HCT116 (cell line): Measurements from ENCODE around the gene TAF6. TPM values are rescaled to one million over a fixed set of nuclear protein-coding genes. Genes with fewer than 3 reads are reported as not detected.

ENCODE experiments used
- ATAC-seq: fragments of 200-7000 bp; cut with Tn5 transposase; 2 replicates; pipeline ENCODE4 v1.9.1; 2020; ENCODE audit warnings: mild to moderate bottlenecking, moderate library complexity
- BruUV-seq: library from RNA; stranded (reverse); fragments of 400-500 nt; replicated peaks from 2 replicates; lab custom pipeline; 2021; lab: Mats Ljungman, UMichigan
- CTCF ChIA-PET: fragments of 300-600 bp; sonication (Branson Sonifier 250); formaldehyde crosslinking; loops from one replicate; lab custom pipeline; 2021; ENCODE audit warnings: antibody characterized with exemption; lab: Charles Lee
- POLR2A ChIA-PET: fragments of 300-600, 350-600 bp; sonication (Branson Sonifier 250); formaldehyde crosslinking; loops from one replicate; lab custom pipeline; 2021; ENCODE audit warnings: antibody characterized with exemption; lab: Charles Lee
- RAD21 ChIA-PET, 2 experiments: fragments of 300-600 bp; sonication (Branson Sonifier 250); formaldehyde crosslinking; loops; one replicate each; lab custom pipeline; 2023; ENCODE audit warnings: low total read pairs in 2 of 2; ENCODE audit not compliant: uncharacterized antibody in 2 of 2, unreplicated experiment in 2 of 2, low non-redundant PET in 1 of 2; lab: Charles Lee
- DNase-seq: peaks from one replicate; pipeline ENCODE4 v3.0.0-alpha.2; 2010; ENCODE audit warnings: low read depth, low spot score
- H2AFZ ChIP-seq: fragments of 200-600 bp; shearing (Covaris generic), sonication (generic); 2 replicates; pipeline ENCODE4 v1.6.1; 2017; ENCODE audit warnings: low read depth, mixed run types, mixed read lengths, antibody characterized with exemption, low read length; ENCODE audit not compliant: poor library complexity, severe bottlenecking
- H3K27ac ChIP-seq: 2 replicates; pipeline ENCODE4 v1.5.1; 2012; ENCODE audit warnings: low read depth, low read length
- H3K27me3 ChIP-seq: fragments of 200-600 bp; sonication (generic); 2 replicates; pipeline ENCODE4 v1.6.1; 2016; ENCODE audit warnings: mixed run types, low read length, mixed read lengths; ENCODE audit not compliant: insufficient read depth
- H3K36me3 ChIP-seq, 2 experiments: fragments of 200-500 bp in 1 of 2; fragments of 200-600 bp in 1 of 2; sonication (Bioruptor generic) in 1 of 2; sonication (generic) in 1 of 2; 2 replicates each; pipeline versions ENCODE4 v1.5.1 to v1.6.1; 2014 to 2016; ENCODE audit warnings: low read length in 2 of 2, inconsistent platforms in 1 of 2, mixed read lengths in 1 of 2, mixed run types in 1 of 2; ENCODE audit not compliant: insufficient read depth in 2 of 2, control insufficient read depth in 1 of 2
- H3K4me1 ChIP-seq, 2 experiments: fragments of 200-600 bp in 1 of 2; sonication (generic) in 1 of 2; 2 replicates each; pipeline versions ENCODE4 v1.5.1 to v1.6.1; 2012 to 2017; ENCODE audit warnings: low read length in 2 of 2, inconsistent platforms in 1 of 2, mild to moderate bottlenecking in 1 of 2, mixed read lengths in 1 of 2, mixed run types in 1 of 2, moderate library complexity in 1 of 2; ENCODE audit not compliant: insufficient read depth in 2 of 2, control insufficient read depth in 1 of 2
- H3K4me2 ChIP-seq: fragments of 200-600 bp; sonication (generic); 2 replicates; pipeline ENCODE4 v1.6.1; 2017; ENCODE audit warnings: mixed run types, low read length, mixed read lengths
- H3K4me3 ChIP-seq, 2 experiments: fragments of 200-600 bp in 1 of 2; sonication (generic) in 1 of 2; replicated peaks in 1 of 2; 2 replicates each; pipeline ENCODE4 v1.5.1; 2011 to 2016; ENCODE audit warnings: low read length in 2 of 2, control low read depth in 1 of 2, low read depth in 1 of 2, mild to moderate bottlenecking in 1 of 2, mixed read lengths in 1 of 2, mixed run types in 1 of 2
- H3K79me2 ChIP-seq: fragments of 200-600 bp; sonication (generic); 2 replicates; pipeline ENCODE4 v1.6.1; 2017; ENCODE audit warnings: mild to moderate bottlenecking, mixed run types, low read length, moderate library complexity, mixed read lengths; ENCODE audit not compliant: insufficient read depth
- H3K9ac ChIP-seq: fragments of 200-600 bp; sonication (generic); 2 replicates; pipeline ENCODE4 v1.6.1; 2016; ENCODE audit warnings: low read length, mixed read lengths
- H3K9me2 ChIP-seq: fragments of 200-600 bp; sonication (generic), shearing (Covaris generic); 2 replicates; pipeline ENCODE4 v1.6.1; 2017; ENCODE audit warnings: mixed run types, mild to moderate bottlenecking, moderate library complexity; ENCODE audit not compliant: insufficient read depth
- H3K9me3 ChIP-seq, 2 experiments: fragments of 200-500 bp in 1 of 2; fragments of 200-600 bp in 1 of 2; sonication (Bioruptor generic) in 1 of 2; sonication (generic) in 1 of 2; 2 replicates each; pipeline ENCODE4 v1.6.1; 2014 to 2017; ENCODE audit warnings: low read length in 2 of 2, mixed read lengths in 2 of 2, inconsistent platforms in 1 of 2, low read depth in 1 of 2, mild to moderate bottlenecking in 1 of 2, mixed run types in 1 of 2, moderate library complexity in 1 of 2; ENCODE audit not compliant: control insufficient read depth in 1 of 2, insufficient read depth in 1 of 2
- H4K20me1 ChIP-seq: fragments of 200-600 bp; sonication (generic), shearing (Covaris generic); 2 replicates; pipeline ENCODE4 v1.6.1; 2017; ENCODE audit warnings: mixed run types, mild to moderate bottlenecking, moderate library complexity; ENCODE audit not compliant: insufficient read depth
- ATF3 ChIP-seq: IDR thresholded peaks from 2 replicates; pipeline ENCODE4 v1.6.1; 2012
- CBX3 ChIP-seq: IDR thresholded peaks from 2 replicates; pipeline ENCODE4 v1.6.1; 2012; ENCODE audit warnings: low read depth
- CEBPB ChIP-seq: IDR thresholded peaks from 2 replicates; pipeline ENCODE4 v1.6.1; 2012; ENCODE audit warnings: low read depth
- EGR1 ChIP-seq: IDR thresholded peaks from 2 replicates; pipeline ENCODE4 v1.6.1; 2012; ENCODE audit warnings: low read depth
- ELF1 ChIP-seq: IDR thresholded peaks from 2 replicates; pipeline ENCODE4 v1.6.1; 2012; ENCODE audit warnings: low read depth, borderline replicate concordance
- EZH2 ChIP-seq: fragments of 200-600 bp; sonication (generic); IDR thresholded peaks from 2 replicates; pipeline ENCODE4 v1.6.1; 2017; ENCODE audit warnings: antibody characterized with exemption, mixed run types
- EZH2phosphoT487 ChIP-seq: fragments of 200-600 bp; IDR thresholded peaks from 2 replicates; pipeline ENCODE4 v1.6.1; 2018; ENCODE audit warnings: antibody characterized with exemption, borderline replicate concordance
- FOSL1 ChIP-seq: IDR thresholded peaks from 2 replicates; pipeline ENCODE4 v1.6.1; 2012; ENCODE audit warnings: low read depth
- MAX ChIP-seq: IDR thresholded peaks from 2 replicates; pipeline ENCODE4 v1.6.1; 2012
- POLR2A ChIP-seq: IDR thresholded peaks from 2 replicates; pipeline ENCODE4 v1.7.0; 2011; ENCODE audit warnings: borderline replicate concordance; ENCODE audit not compliant: insufficient read depth, insufficient read length; ENCODE audit errors: extremely low read depth
- RAD21 ChIP-seq: IDR thresholded peaks from 2 replicates; pipeline ENCODE4 v1.6.1; 2012; ENCODE audit warnings: low read depth, mild to moderate bottlenecking
- REST ChIP-seq: IDR thresholded peaks from 2 replicates; pipeline ENCODE4 v1.6.1; 2012; ENCODE audit warnings: low read depth
- TCF7L2 ChIP-seq: IDR thresholded peaks from 2 replicates; pipeline ENCODE4 v1.7.0; 2011; ENCODE audit warnings: borderline replicate concordance, inconsistent platforms; ENCODE audit not compliant: insufficient read depth, insufficient read length; ENCODE audit errors: extremely low read depth
- YY1 ChIP-seq: IDR thresholded peaks from 2 replicates; pipeline ENCODE4 v1.6.1; 2011; ENCODE audit warnings: low read length, low read depth, moderate library complexity, mild to moderate bottlenecking; ENCODE audit not compliant: insufficient replicate concordance; ENCODE audit errors: extremely low read depth
- ZBTB33 ChIP-seq: IDR thresholded peaks from 2 replicates; pipeline ENCODE4 v1.6.1; 2011; ENCODE audit warnings: mild to moderate bottlenecking, low read length, moderate library complexity; ENCODE audit not compliant: insufficient replicate concordance; ENCODE audit errors: extremely low read depth
- ZNF274 ChIP-seq: fragments of 200-500 bp; sonication (Bioruptor generic); IDR thresholded peaks from 2 replicates; pipeline ENCODE4 v1.6.1; 2014; ENCODE audit warnings: mild to moderate bottlenecking, low read depth, low read length, inconsistent platforms
- intact Hi-C: fragments of 100-400 bp; cut with micrococcal nuclease; formaldehyde crosslinking; loops from 2 replicates; pipeline ENCODE4 v1.10.0; 2022
- total RNA-seq: library from RNA; stranded (reverse); gene quantifications from one replicate; pipeline ENCODE4 v1.2.1, GENCODE V29; 2021; ENCODE audit not compliant: unreplicated experiment

Gene TAF6
- total RNA-seq, 1 experiment from 2014 or later: 67.4 TPM

- H3K4me3 ChIP-seq: no peak overlapping the region
- ChIA-PET RAD21 (no interaction called here), CTCF (no interaction called here), POLR2A (no interaction called here)
- no peak overlapping the region for H3K9ac ChIP-seq
- ATAC-seq (no peak), DNase-seq (no peak)
- H2AFZ ChIP-seq: no peak overlapping the region
- no peak for TF ChIP-seq REST
- no peak for TF ChIP-seq EZH2
- TF ChIP-seq ATF3: no peak
- TF ChIP-seq EGR1: no peak
- no peak for TF ChIP-seq POLR2A
- no peak for TF ChIP-seq CEBPB
- TF ChIP-seq EZH2phosphoT487: no peak
- TF ChIP-seq ZNF274: no peak
- no peak for TF ChIP-seq YY1
- TF ChIP-seq RAD21: no peak
- TF ChIP-seq ELF1: no peak
- TF ChIP-seq MAX: no peak
- no peak for TF ChIP-seq ZBTB33
- no peak for TF ChIP-seq CBX3
- TF ChIP-seq FOSL1: no peak
- no peak for TF ChIP-seq TCF7L2
- H3K9me3 ChIP-seq: peaks cover 22 to 29% of the 10 kb centered on the region in 2 experiments; a peak in 3 of 4 replicates
- H3K9me2 ChIP-seq: no peaks in the 10 kb centered on the region
- H3K27me3 ChIP-seq: no peaks in the 10 kb centered on the region
- no peaks in the 10 kb centered on the region for H4K20me1 ChIP-seq
- H3K27ac ChIP-seq: no peak overlapping the region
- H3K4me2 ChIP-seq: no peak overlapping the region
- H3K79me2 ChIP-seq: peaks cover 26% of the 10 kb centered on the region
- H3K4me1 ChIP-seq: no peaks in the 10 kb centered on the region
- intact Hi-C loops: no loop called here
- no TSS peak for BruUV-seq
- peaks cover 71 to 72% of the 10 kb centered on the region in 2 experiments for H3K36me3 ChIP-seq
Observed at GRCh38 chr7:100072462-100072861, 46.7 kb downstream of the TAF6 start.
